ENCODE results near the gene ZNF525. TPM values are rescaled to one million over a fixed set of nuclear protein-coding genes. Genes with fewer than 3 reads are reported as not detected.
"Not testable (repeated sequence)": the region's sequence is repeated elsewhere in the genome, so short reads cannot be mapped to it uniquely, and the experiment has no call there.

Gene ZNF525
- total and polyA plus RNA-seq, 9 of the 15 experiments (the other 6 are each of a cell fraction or from before 2014, with no cell fraction given) = 1.5 to 12.0 (median 6.7) TPM

DNA sequence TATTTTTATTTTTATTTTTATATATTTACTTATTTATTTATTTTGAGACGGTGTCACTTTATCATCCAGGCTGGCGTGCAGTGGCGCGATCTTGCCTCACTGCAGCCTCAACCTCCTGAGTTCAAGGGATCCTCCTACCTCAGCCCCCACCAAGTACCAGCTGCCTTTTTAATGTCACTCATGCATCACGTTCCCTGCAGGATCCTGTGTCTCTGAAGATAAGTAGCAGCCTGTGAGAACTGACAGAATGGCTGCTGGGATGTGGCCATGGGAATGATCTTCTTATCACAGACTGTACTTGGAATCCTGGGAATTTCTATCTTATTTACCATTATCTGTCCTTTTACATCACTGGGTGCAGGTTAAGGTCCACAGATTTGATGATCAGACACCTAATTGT is 57.0 kb downstream of the ZNF525 start:
- H2AFZ ChIP-seq (ENCODE audit: low read depth, low read length) = no peak overlapping the region
- no TSS peak for BruUV-seq (replicated peaks)
- ATAC-seq (no peak), FAIRE-seq (no peak), DNase-seq (ENCODE audit: extremely low read depth in 1 of 4, low spot score in 3 of 4) (no peak)
- H3K4me3 ChIP-seq = no peak overlapping the region
- H4K20me1 ChIP-seq (replicated peaks; ENCODE audit: control insufficient read depth, insufficient read depth, low read length) = no peaks in the 10 kb centered on the region
- TF ChIP-seq, protein P1, sequence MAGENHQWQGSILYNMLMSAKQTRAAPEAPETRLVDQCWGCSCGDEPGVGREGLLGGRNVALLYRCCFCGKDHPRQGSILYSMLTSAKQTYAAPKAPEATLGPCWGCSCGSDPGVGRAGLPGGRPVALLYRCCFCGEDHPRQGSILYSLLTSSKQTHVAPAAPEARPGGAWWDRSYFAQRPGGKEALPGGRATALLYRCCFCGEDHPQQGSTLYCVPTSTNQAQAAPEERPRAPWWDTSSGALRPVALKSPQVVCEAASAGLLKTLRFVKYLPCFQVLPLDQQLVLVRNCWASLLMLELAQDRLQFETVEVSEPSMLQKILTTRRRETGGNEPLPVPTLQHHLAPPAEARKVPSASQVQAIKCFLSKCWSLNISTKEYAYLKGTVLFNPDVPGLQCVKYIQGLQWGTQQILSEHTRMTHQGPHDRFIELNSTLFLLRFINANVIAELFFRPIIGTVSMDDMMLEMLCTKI (IDR thresholded peaks at IDR 0.05; ENCODE audit: partially characterized antibody) = no peak
- no peak for TF ChIP-seq GABPA (tag; conservative IDR thresholded peaks at IDR 0.05; ENCODE audit: low read depth)
- TF ChIP-seq, protein P2, sequence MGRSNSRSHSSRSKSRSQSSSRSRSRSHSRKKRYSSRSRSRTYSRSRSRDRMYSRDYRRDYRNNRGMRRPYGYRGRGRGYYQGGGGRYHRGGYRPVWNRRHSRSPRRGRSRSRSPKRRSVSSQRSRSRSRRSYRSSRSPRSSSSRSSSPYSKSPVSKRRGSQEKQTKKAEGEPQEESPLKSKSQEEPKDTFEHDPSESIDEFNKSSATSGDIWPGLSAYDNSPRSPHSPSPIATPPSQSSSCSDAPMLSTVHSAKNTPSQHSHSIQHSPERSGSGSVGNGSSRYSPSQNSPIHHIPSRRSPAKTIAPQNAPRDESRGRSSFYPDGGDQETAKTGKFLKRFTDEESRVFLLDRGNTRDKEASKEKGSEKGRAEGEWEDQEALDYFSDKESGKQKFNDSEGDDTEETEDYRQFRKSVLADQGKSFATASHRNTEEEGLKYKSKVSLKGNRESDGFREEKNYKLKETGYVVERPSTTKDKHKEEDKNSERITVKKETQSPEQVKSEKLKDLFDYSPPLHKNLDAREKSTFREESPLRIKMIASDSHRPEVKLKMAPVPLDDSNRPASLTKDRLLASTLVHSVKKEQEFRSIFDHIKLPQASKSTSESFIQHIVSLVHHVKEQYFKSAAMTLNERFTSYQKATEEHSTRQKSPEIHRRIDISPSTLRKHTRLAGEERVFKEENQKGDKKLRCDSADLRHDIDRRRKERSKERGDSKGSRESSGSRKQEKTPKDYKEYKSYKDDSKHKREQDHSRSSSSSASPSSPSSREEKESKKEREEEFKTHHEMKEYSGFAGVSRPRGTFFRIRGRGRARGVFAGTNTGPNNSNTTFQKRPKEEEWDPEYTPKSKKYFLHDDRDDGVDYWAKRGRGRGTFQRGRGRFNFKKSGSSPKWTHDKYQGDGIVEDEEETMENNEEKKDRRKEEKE (IDR thresholded peaks at IDR 0.05; ENCODE audit: borderline replicate concordance in 1 of 2, control insufficient read depth in 1 of 2, low read depth in 2 of 2, low read length in 1 of 2) = no peak
- TF ChIP-seq HSF4 (CRISPR knock-in tag; IDR thresholded peaks at IDR 0.05; ENCODE audit: borderline replicate concordance) = no peak
- TF ChIP-seq IRF2 (CRISPR knock-in tag; IDR thresholded peaks at IDR 0.05) = no peak
- no peak for TF ChIP-seq DDX20 (tag; IDR thresholded peaks at IDR 0.05; ENCODE audit: low read depth)
- TF ChIP-seq HDAC3 (IDR thresholded peaks at IDR 0.05; ENCODE audit: borderline replicate concordance, partially characterized antibody) = no peak
- in situ Hi-C loops (cut with MboI) = loop anchor here (5.0 kb wide), 1 partner anchor 80 kb away; no protein-coding TSS in a partner anchor
- H3K27me3 ChIP-seq (ENCODE audit: control insufficient read depth in 2 of 2, insufficient read depth in 2 of 2, low read length in 2 of 2) = no peaks in the 10 kb centered on the region
- intact Hi-C loops (cut with micrococcal nuclease) = loop anchor here (5.0 kb wide), 1 partner anchor 325 kb away; no protein-coding TSS in a partner anchor
- no peaks in the 10 kb centered on the region for H3K9me3 ChIP-seq (replicated peaks; ENCODE audit: control insufficient read depth, insufficient read depth, low read depth, low read length)
- CTCF ChIA-PET (ENCODE audit: low intra/inter-chr PET ratio) = no interaction called here
- no peaks in the 10 kb centered on the region for H3K36me3 ChIP-seq (ENCODE audit: control insufficient read depth, insufficient read depth, low read length)
- no peak overlapping the region for H3K9ac ChIP-seq (ENCODE audit: insufficient read depth in 1 of 2, low read depth in 2 of 2, low read length in 2 of 2)
- no peak overlapping the region for H3K27ac ChIP-seq (ENCODE audit: extremely low read depth, low read depth, low read length)
- WGBS (ENCODE audit: insufficient coverage, low coverage, missing lambda C conversion rate) = 44% methylated on average over 5 of the region's 5 CpGs
- H3K4me2 ChIP-seq (ENCODE audit: insufficient read depth, low read length) = no peak overlapping the region
- H3K4me1 ChIP-seq (replicated peaks in 1 of 2; ENCODE audit: control insufficient read depth in 2 of 2, insufficient read depth in 2 of 2, low read length in 2 of 2) = no peaks in the 10 kb centered on the region; a peak in 1 of 5 replicates
- POLR2A ChIA-PET = no interaction called here
- H3K79me2 ChIP-seq (ENCODE audit: control insufficient read depth, insufficient read depth, low read length) = no peaks in the 10 kb centered on the region
- no peaks in the 10 kb centered on the region for H3K9me1 ChIP-seq (ENCODE audit: control insufficient read depth, insufficient read depth, low read length)

DNA sequence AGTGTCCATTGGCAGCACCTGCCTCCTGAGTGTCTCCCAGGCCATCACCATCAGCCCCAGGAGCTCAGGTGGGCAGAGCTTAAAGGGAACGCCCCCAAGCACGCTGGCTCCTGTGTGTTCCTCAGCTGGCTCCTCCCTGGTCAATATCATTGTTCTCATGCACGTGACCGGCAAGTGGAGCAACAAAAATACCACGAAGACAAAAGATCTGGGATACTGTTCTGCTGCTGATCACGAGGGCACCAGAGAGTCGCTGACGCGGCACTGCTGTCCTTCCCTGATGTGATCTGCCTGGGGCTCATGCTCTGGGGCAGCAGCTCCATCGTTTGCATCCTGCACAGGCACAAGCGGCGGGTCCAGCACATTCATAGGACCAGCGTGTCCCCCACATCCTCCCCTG is 57.6 kb downstream of the ZNF525 start:
- H3K9me1 ChIP-seq (ENCODE audit: control insufficient read depth, insufficient read depth, low read length); H3K27me3 ChIP-seq (ENCODE audit: control insufficient read depth in 2 of 2, insufficient read depth in 2 of 2, low read length in 2 of 2); H3K79me2 ChIP-seq (ENCODE audit: control insufficient read depth, insufficient read depth, low read length); H3K27ac ChIP-seq (ENCODE audit: extremely low read depth, low read depth, low read length); ATAC-seq; H3K4me1 ChIP-seq (replicated peaks in 1 of 2; ENCODE audit: control insufficient read depth in 2 of 2, insufficient read depth in 2 of 2, low read length in 2 of 2); POLR2A ChIA-PET; H3K36me3 ChIP-seq (ENCODE audit: control insufficient read depth, insufficient read depth, low read length); H3K9me3 ChIP-seq (replicated peaks; ENCODE audit: control insufficient read depth, insufficient read depth, low read depth, low read length); H3K9ac ChIP-seq (ENCODE audit: insufficient read depth in 1 of 2, low read depth in 2 of 2, low read length in 2 of 2); H4K20me1 ChIP-seq (replicated peaks; ENCODE audit: control insufficient read depth, insufficient read depth, low read length); H3K4me2 ChIP-seq (ENCODE audit: insufficient read depth, low read length); H2AFZ ChIP-seq (ENCODE audit: low read depth, low read length); CTCF ChIA-PET (ENCODE audit: low intra/inter-chr PET ratio); DNase-seq (ENCODE audit: extremely low read depth in 1 of 4, low spot score in 3 of 4); H3K4me3 ChIP-seq; BruUV-seq (replicated peaks): not testable (repeated sequence)
- 12% methylated on average over 4 of the region's 13 CpGs for WGBS (ENCODE audit: insufficient coverage, low coverage, missing lambda C conversion rate)
- intact Hi-C loops (cut with micrococcal nuclease) = loop anchor here (5.0 kb wide), 1 partner anchor 324 kb away; no protein-coding TSS in a partner anchor
- FAIRE-seq = peak; percentile 68
- in situ Hi-C loops (cut with MboI) = loop anchor here (5.0 kb wide), 1 partner anchor 79 kb away; no protein-coding TSS in a partner anchor

All from K562 (cell line).